Activated T-cell treated with anti-CD3 and anti-CD28 coated beads for 4 hours (primary cell): ENCODE results near the gene ELOVL6.
A peak's percentile ranks its signal among the peaks of the same experiment; 100 is the strongest.
"Not testable (repeated sequence)": the region's sequence is repeated elsewhere in the genome, so short reads cannot be mapped to it uniquely, and the experiment has no call there.

ENCODE experiments used
- DNase-seq: peaks from one replicate; pipeline ENCODE4 v3.0.0-alpha.2; 2020

Gene ELOVL6

GRCh38 chr4:110196206-110196870, 2.1 kb downstream of the ELOVL6 start:
- no peak for DNase-seq

- DNase-seq = no peak
Observed at GRCh38 chr4:110195561-110196205, 2.7 kb downstream of the ELOVL6 start.

- peak; percentile 49 for DNase-seq
Observed at GRCh38 chr4:110193822-110194761, 4.3 kb downstream of the ELOVL6 start.

- not testable (repeated sequence) for DNase-seq
Observed at GRCh38 chr4:110193287-110193686, 5.1 kb downstream of the ELOVL6 start.

GRCh38 chr4:110190249-110190648, 8.2 kb downstream of the ELOVL6 start:
- DNase-seq = no peak

DNA sequence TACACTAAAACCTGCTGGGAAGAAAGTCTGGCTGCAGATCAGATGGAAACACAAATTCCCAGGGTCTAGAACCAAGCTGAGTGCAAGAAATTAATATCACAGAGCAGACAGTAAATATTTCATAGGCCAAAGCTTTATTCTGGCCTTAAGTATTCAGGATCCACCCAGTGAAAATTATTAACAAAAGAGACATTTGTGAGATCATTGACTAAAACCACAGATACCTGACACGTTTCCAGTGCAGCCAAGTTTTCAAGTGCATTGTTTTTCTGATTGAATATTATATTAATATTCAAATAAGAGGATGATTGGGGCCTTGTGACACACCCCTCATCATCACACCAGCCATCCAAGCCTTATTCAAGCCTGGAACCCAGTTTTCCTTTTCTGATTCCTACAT, 10.3 kb downstream of the ELOVL6 start:
- no peak for DNase-seq

DNA sequence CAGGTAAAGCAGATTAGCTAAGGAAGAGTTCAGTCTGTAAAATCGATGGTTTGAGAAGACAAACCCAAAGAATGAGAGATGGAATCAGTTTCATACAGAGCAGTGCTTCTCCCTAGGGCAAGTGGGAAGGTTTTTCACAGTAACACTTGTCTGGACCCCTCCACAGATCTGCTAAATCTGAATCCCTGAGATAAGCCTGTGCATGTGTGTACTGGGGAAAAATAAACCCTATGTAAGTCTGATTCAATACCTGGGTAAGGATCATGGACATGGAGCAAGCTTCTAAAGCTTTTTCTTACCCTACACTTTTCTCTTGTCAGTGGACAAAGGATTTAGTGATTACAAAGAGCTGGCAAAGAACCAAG, 13.6 kb downstream of the ELOVL6 start:
- DNase-seq = no peak

DNA sequence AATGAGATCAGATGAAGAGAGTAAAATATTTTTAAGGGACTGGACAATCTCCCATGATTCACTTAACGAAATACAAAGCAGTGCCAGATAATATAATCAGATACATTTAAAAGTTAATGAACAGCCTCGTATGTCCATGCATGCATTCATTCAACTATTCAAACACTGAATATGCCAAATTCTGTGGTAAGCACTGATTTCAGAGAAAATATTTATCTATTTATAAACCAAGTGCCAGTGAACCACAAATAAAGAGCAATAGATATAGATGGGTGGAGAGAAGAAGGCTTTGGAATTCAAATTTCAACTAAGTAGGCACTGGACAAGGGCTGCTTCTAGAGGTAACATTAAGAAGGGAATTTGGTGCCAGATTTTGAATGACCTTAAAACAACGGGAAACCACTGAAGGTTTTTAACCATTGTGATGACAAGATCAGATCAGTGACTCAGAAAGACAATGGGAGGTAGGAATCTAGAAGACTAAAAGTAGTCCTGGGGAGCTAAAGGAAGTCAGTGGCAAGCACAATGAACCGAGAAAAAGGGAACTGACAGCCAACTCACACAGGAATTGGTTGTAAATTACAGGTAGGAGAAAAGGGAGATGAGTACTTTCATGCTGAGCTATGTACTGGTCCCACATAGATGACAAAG, 14.2 kb downstream of the ELOVL6 start:
- DNase-seq = no peak

DNA sequence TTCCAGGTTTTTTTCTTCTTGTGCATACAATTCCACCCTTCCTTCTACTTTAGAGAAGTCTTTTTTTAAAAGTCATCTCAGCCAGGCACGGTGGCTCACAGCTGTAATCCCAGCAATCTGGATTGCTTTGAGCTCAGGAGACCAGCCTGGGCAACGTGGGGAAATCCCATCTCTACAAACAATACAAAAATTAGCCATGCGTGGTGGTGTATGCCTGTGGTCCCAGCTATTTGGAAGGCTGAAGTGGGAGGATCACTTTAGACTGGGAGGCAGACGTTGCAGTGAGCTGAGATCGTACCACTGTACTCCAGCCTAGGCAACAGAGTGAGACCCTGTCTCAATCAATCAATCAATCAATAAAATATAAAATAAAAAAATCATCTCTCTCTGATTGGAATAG, 14.8 kb downstream of the ELOVL6 start:
- no peak for DNase-seq

- no peak for DNase-seq
Observed at GRCh38 chr4:110183058-110183457, 15.4 kb downstream of the ELOVL6 start.

DNA sequence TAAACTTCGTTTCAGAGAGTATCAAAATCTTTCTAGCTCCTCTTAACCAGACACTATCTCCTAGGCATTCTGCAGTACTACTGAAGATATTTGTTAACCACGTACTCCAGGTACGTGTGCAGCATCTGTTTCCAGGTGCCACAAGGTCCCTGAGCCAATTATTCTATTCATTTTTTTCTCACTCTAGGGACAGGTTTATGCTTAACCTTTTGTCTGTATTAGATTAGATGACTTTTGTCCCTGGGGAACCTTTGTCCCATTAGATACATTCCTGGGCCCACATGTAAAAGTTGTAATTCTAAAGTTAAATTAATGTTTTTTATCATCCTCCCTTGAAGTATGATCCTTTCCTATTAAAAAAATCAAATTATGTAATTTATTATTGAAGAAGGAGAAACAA, 16.5 kb downstream of the ELOVL6 start:
- no peak for DNase-seq

DNA sequence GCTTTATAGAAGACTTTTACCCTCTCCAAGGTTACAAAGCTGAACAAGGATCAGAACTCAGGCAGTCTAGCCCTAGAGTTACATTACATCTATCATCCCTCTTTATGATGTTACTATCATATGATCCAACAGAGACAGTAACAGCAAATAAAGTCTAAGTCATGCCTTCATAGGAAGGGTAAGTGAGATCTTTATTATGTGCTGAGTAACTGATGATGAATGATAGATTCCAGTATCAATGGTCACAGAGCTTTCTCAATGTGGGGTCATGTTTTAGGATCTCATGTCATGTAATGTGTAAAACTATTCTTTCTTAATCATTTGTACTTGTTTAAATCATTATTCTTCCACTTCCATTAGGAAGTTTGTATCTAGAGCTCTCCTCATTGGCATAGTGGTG, 22.8 kb downstream of the ELOVL6 start:
- no peak for DNase-seq

GRCh38 chr4:110172972-110173371, 25.4 kb downstream of the ELOVL6 start:
- DNase-seq = no peak

GRCh38 chr4:110171971-110172370, 26.4 kb downstream of the ELOVL6 start:
- DNase-seq = no peak

DNA sequence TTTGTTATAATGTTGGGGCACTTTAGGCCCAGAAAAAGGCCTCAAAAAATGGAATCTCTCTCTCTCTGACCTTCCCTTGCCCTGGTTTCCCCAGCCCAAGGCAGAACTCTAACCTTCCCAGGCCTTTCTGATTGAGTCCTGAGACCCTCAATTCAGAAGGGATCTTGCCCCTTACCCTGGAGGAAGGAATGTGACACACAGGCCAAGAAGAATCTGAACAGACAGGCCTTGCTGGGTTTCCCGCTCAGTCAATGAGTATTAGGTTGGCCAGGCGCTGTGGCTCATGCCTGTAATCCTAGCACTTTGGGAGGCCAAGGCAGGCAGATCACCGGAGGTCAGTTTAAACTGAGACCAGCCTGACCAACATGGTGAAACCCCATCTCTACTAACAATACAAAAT, 27.6 kb downstream of the ELOVL6 start:
- no peak for DNase-seq

DNA sequence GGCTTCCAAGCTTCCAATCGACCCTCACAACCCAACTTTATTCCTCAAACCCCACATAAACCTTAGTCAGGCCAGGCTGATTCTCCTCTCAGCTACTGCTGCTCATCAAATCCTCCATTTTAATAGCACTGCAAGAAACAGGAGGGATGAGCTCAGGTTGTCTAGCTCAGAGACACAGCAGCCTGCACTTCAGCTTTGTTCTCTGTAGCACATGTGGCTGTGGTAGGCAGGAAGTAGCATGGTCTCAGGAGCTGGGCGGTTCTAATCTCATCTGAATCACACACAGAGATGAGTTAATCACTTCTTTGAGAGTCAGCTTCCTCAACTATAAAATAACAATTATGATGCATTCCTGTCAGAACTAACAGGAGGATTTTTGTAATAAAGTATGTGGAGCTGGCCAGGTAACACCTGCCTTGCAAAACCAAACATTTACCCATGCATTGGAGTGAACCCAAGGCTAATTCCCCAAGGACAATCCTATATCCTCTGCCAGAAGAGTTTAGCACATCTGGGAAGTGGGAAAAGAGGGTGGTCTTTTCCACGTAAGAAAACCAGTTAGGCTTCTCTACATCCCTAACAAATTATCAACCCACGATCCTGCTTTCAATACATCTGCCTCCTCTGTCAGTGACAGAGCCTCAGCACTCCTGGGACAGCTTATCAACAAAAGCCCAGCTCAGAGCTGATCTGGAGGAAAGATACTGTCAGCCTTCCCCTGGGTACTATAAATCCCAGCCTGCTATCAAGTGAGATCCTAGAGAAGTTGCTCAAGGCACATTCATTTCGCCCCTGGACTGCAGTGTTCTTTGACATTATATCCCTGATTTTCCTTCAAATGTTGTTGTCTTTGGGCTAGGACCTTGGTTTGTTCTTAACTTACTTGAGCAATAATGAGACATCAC, 32.8 kb downstream of the ELOVL6 start:
- DNase-seq = peak; percentile 45

DNA sequence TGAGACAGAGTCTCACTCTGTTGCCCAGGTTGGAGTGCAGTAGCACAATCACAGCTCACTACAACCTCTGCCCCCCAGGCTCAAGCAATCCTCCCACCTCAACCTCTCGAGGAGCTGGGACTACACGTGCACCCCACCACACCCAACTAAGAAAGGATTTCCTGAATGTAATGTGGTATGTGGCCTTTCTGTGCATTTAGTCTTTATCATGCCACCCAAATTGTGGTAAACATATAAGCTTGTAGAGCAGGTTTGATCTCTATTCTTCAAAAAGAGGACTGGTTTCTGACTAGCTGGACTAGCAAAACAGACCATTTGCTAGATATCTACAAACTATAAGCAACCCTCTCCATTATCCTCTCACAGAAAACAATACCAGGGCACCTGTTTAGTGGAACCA, 33.6 kb downstream of the ELOVL6 start:
- DNase-seq = no peak

DNA sequence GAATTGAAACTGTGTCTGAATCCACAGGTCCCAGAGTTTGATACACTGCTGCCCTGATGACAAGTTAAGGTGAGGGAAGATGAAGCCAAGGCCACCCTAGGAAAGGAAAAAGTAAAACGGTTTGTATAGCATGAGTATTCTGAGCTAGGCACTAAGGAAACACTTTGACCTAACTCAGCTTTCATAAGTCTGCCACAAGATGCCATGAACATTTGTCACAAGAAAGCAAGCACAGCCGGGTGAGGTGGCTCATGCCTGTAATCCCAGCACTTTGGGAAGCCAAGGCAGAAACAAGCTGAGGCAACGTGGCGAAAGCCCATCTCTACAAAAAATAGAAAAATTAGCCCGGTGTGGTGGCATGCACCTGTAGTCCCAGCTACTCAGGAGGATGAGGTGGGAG, 34.2 kb downstream of the ELOVL6 start:
- no peak for DNase-seq

GRCh38 chr4:110163327-110164069, 34.9 kb downstream of the ELOVL6 start:
- no peak for DNase-seq

- no peak for DNase-seq
Observed at GRCh38 chr4:110160618-110161017, 37.8 kb downstream of the ELOVL6 start.

- no peak for DNase-seq
Observed at GRCh38 chr4:110159541-110159940, 38.9 kb downstream of the ELOVL6 start.

- DNase-seq = no peak
Observed at GRCh38 chr4:110157580-110157979, 40.8 kb downstream of the ELOVL6 start.
